Measurements from ENCODE around the gene PRG2.
A peak's percentile ranks its signal among the peaks of the same experiment; 100 is the strongest.
"Not testable (repeated sequence)": the region's sequence is repeated elsewhere in the genome, so short reads cannot be mapped to it uniquely, and the experiment has no call there.

The PRG2 gene

GRCh38 chr11:57343825-57344224, 46.6 kb downstream of the PRG2 start:
- no peak for TF ChIP-seq ZFX (IDR thresholded peaks at IDR 0.05)
- no peak for TF ChIP-seq CTCF (conservative IDR thresholded peaks at IDR 0.05)
- H3K27ac ChIP-seq = no peak overlapping the region

GRCh38 chr11:57342702-57343101, 47.7 kb downstream of the PRG2 start:
- no peak overlapping the region for H3K27ac ChIP-seq
- TF ChIP-seq CTCF (conservative IDR thresholded peaks at IDR 0.05) (no peak), ZFX (IDR thresholded peaks at IDR 0.05) (no peak)

- TF ChIP-seq CTCF (conservative IDR thresholded peaks at IDR 0.05) = no peak
- TF ChIP-seq ZFX (IDR thresholded peaks at IDR 0.05) = no peak
- no peak overlapping the region for H3K27ac ChIP-seq
Observed at GRCh38 chr11:57341250-57341808, 49.1 kb downstream of the PRG2 start.

DNA sequence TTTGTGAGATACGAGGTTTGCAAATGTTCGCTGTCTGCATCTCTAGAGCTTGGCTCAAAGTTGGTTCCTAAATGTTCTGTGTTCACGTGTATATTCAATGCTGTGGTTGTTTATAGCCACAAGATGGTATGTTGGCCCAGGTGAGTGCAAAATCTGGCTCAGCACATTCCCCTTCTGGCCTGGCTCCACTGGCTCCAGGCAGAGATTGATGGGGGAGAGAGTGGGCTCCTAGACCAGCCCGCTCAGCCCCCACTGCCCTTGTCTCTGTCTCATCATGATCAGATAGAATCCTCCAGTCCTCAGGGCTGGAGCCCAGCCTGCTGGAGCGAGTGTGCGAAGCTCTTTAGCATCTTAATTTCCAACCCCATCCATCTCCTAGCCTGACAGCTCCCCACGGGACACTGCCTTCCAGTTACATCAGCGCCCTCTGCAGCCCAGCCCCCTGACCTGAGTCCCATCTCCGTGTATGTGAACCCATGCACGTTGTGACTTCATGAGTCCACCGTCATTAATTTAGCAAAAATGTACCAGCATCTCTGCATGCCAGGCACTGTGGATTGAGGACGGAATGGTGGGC, 50.3 kb downstream of the PRG2 start:
- TF ChIP-seq CTCF (conservative IDR thresholded peaks at IDR 0.05) = peak; percentile 16; the same call in 1 of the 2 replicates
- TF ChIP-seq ZFX (IDR thresholded peaks at IDR 0.05) = no peak
- no peak overlapping the region for H3K27ac ChIP-seq

DNA sequence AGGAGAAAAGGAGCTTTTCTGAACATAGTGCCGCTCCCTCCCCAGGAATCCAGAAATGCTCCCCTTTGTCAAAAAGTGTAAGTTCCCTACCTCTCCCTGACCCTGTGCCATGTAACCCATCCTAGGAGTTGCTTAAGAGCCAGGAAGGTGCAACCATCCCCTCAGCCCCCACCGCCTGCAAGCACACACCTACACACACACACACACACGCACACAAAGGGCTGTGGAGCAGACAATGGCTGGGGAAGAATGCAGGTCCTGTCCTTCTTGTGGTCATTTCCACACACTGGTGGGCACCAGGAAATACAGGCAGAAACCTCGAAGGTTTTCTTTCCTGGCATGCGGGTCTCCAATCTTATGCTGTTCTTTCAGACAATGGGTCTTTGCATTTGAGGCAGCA, 51.1 kb downstream of the PRG2 start:
- TF ChIP-seq CTCF (conservative IDR thresholded peaks at IDR 0.05) = no peak

GRCh38 chr11:57338142-57338541, 52.3 kb downstream of the PRG2 start, which contains the start of gene P2RX3:
Gene P2RX3, plus strand, starts transcription at chr11:57338352. Its CDS starts 199 bp downstream, at chr11:57338551.
- no peak within 1 kb of the TSS for H3K27ac ChIP-seq
- TF ChIP-seq ZFX (IDR thresholded peaks at IDR 0.05) (no peak), CTCF (conservative IDR thresholded peaks at IDR 0.05) (no peak)

More for the DNA sequence above, 51.1 kb downstream of the PRG2 start:
- no peak overlapping the region for H3K27ac ChIP-seq

GRCh38 chr11:57336856-57337255, 53.6 kb downstream of the PRG2 start:
- not testable (repeated sequence) for H3K27ac ChIP-seq

Data from C4-2B (cell line).